ENCODE data around the gene CYP2A6. TPM values are rescaled to one million over a fixed set of nuclear protein-coding genes. Genes with fewer than 3 reads are reported as not detected.

CYP2A6 gene
- total RNA-seq, 2 donors from 2014 or later, result 1.4 TPM; not detected in 1

DNA sequence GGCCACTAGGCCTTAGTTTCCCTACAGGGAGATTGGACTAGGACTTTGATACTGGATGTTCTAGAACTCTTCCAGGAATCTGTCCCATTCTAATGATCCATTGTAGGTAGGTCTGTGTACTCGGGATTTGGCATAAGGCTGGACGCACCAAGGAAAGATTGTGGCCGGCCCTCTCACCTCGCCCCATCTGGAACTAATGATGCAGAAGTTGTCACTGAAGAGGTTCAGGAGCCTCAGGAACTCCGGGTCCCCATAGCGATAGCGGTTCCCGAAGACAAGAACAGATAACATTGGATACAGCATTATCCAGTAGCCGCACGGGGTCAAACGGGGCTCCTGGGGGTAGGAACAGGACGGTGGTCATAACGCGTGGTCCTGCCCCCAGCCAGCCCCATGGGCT is 40.1 kb downstream of the CYP2A6 start:
- no peaks in the 10 kb centered on the region for H3K27me3 ChIP-seq
- H3K27ac ChIP-seq, result peak overlapping the region; percentile 64
- intact Hi-C loops (cut with DNase I), result no loop called here
- H3K9ac ChIP-seq (ENCODE audit: low read depth in 2 of 2, low read length in 2 of 2), result no peak overlapping the region
- TF ChIP-seq CTCF (IDR thresholded peaks at IDR 0.05), result no peak
- no peaks in the 10 kb centered on the region for H3K9me3 ChIP-seq
- peak overlapping the region; percentile 28 for H3K4me3 ChIP-seq
- DNase-seq, result no peak
- H3K4me1 ChIP-seq, result peaks cover 12% of the 10 kb centered on the region
- H3K36me3 ChIP-seq, result peaks cover 6% of the 10 kb centered on the region

- DNase-seq, result no peak
- intact Hi-C loops (cut with DNase I), result no loop called here
- Histone ChIP-seq H3K4me3 (no peak overlapping the region), H3K27me3 (no peaks in the 10 kb centered on the region), H3K9me3 (no peaks in the 10 kb centered on the region), H3K36me3 (peaks cover 6% of the 10 kb centered on the region), H3K27ac (no peak overlapping the region), H3K9ac (ENCODE audit: low read depth in 2 of 2, low read length in 2 of 2) (no peak overlapping the region), H3K4me1 (peaks cover 18% of the 10 kb centered on the region)
- no peak for TF ChIP-seq CTCF (IDR thresholded peaks at IDR 0.05)
Measured at GRCh38 chr19:40809358-40810086, 40.7 kb downstream of the CYP2A6 start.

DNA sequence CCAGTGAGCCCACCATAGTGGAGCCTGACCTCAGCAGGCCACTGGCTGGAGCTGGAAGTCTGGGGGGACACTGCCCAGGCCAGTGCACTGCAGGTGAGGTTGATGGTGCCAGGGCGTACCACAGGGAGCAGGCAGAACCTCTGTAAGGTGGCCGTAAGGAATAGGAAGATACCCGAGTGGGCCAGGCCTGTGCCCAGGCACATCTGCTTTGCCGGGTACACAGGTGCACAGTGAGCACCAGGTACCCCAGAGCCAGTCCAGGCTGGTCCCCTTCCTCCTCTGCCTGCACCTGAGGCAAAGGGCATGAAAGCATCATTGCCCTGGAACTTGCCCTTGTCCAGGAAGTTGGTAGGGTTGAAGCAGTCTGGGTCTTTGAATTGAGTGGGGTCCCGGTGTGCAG is 41.8 kb downstream of the CYP2A6 start:
- Histone ChIP-seq H3K9me3 (no peaks in the 10 kb centered on the region), H3K9ac (ENCODE audit: low read depth in 2 of 2, low read length in 2 of 2) (no peak overlapping the region), H3K36me3 (peaks cover 6% of the 10 kb centered on the region), H3K27ac (no peak overlapping the region), H3K27me3 (no peaks in the 10 kb centered on the region), H3K4me3 (no peak overlapping the region), H3K4me1 (peaks cover 28% of the 10 kb centered on the region)
- no peak for TF ChIP-seq CTCF (IDR thresholded peaks at IDR 0.05)
- DNase-seq, result no peak
- intact Hi-C loops (cut with DNase I), result no loop called here

DNA sequence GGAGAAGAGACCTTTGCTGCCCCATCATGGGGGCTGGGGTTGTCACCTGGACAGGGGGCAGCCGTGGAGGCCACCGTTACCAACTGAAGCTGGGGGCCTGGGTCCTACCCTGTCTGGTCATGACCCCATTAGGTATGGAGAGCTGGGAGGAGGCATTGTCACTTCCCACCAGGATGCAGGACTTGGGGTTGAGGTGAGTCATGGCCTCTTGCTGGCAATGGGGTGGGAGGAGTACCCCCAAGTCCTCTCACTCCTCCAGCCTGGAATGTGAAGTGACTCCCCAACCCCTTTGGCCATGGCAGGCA is 42.3 kb downstream of the CYP2A6 start:
- Histone ChIP-seq H3K4me3 (no peak overlapping the region), H3K9me3 (no peaks in the 10 kb centered on the region), H3K36me3 (peaks cover 6% of the 10 kb centered on the region), H3K27ac (peak overlapping the region; percentile 1), H3K27me3 (no peaks in the 10 kb centered on the region), H3K9ac (ENCODE audit: low read depth in 2 of 2, low read length in 2 of 2) (no peak overlapping the region), H3K4me1 (peaks cover 33% of the 10 kb centered on the region)
- TF ChIP-seq CTCF (IDR thresholded peaks at IDR 0.05), result no peak
- no peak for DNase-seq
- intact Hi-C loops (cut with DNase I), result no loop called here

- peak; percentile 41 for DNase-seq
- H3K9ac ChIP-seq (ENCODE audit: low read depth in 2 of 2, low read length in 2 of 2), result no peak overlapping the region
- H3K27me3 ChIP-seq, result no peaks in the 10 kb centered on the region
- peaks cover 39% of the 10 kb centered on the region for H3K4me1 ChIP-seq
- H3K9me3 ChIP-seq, result no peaks in the 10 kb centered on the region
- H3K36me3 ChIP-seq, result peaks cover 6% of the 10 kb centered on the region
- TF ChIP-seq CTCF (IDR thresholded peaks at IDR 0.05), result peak; percentile 11
- no peak overlapping the region for H3K4me3 ChIP-seq
- H3K27ac ChIP-seq, result peak overlapping the region; percentile 1
- intact Hi-C loops (cut with DNase I), result no loop called here
Measured at GRCh38 chr19:40807147-40808020, 42.9 kb downstream of the CYP2A6 start.
